Adrenal gland (tissue), 5 donors: ENCODE measurements around the gene HASPIN.

Source experiments
- POLR2A ChIP-seq, 2 donors: fragments of 450-650 bp; IDR thresholded peaks; one replicate each; pipeline ENCODE4 v1.6.1; 2017; ENCODE audit warnings: antibody characterized with exemption in 2 of 2, mild to moderate bottlenecking in 2 of 2, moderate library complexity in 1 of 2
- TF ChIP-seq, protein P1 (sequence below), 6 experiments: fragments of 450-650 bp in 4 of 6; fragments of 200-600 bp in 2 of 6; sonication (generic) in 1 of 6; IDR thresholded peaks; 1 replicate in 5 of 6; 2 replicates in 1 of 6; pipeline versions ENCODE4 v1.5.1 to v1.8.0; 2016 to 2021; ENCODE audit warnings: antibody characterized with exemption in 6 of 6, mild to moderate bottlenecking in 2 of 6, moderate library complexity in 1 of 6
- donor health status: DM: no; HTN: no; CAD: no.

DNA sequence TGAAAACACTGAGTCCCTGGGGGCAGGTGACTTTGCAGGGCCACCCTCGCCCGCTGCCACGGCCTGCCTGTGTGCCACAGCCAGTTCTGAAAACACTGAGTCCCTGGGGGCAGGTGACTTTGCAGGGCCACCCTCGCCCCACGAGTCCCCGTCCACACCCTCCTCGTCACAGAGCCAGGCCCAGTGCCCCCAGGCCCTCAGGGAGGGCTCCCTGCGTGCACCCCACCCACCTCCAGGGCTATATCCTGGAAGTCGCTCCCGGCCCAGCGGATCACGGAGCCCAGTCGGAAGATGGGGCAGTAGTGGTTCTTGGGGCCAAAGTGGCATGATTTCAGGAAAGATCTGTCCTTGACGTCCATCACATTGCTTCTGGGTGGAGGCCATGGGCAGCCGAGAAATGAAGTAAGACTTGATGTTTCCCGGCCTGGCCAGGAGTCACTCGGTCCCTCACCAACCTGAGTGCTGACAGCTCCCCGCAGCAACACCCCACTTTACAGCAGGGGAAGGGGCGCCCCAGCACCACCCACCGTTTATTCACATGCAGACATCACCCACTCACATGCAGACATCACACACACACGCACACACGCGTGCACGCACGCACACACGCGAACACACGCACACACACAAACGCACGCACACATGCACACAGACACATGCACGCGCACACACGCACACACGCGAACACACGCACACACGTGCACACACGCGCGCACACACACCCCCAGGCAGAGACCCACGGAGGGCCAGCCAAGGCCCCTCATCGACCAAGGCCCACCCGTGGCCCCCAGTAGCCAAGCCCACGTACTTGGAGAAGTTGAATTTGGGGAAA is 34.2 kb upstream of the HASPIN start:
- TF ChIP-seq, protein P1, sequence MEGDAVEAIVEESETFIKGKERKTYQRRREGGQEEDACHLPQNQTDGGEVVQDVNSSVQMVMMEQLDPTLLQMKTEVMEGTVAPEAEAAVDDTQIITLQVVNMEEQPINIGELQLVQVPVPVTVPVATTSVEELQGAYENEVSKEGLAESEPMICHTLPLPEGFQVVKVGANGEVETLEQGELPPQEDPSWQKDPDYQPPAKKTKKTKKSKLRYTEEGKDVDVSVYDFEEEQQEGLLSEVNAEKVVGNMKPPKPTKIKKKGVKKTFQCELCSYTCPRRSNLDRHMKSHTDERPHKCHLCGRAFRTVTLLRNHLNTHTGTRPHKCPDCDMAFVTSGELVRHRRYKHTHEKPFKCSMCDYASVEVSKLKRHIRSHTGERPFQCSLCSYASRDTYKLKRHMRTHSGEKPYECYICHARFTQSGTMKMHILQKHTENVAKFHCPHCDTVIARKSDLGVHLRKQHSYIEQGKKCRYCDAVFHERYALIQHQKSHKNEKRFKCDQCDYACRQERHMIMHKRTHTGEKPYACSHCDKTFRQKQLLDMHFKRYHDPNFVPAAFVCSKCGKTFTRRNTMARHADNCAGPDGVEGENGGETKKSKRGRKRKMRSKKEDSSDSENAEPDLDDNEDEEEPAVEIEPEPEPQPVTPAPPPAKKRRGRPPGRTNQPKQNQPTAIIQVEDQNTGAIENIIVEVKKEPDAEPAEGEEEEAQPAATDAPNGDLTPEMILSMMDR (IDR thresholded peaks at IDR 0.05), result no peak
- TF ChIP-seq POLR2A (IDR thresholded peaks at IDR 0.05), result no peak
